HG02571 (cell line): ENCODE data around the gene EMP3.
"Not testable (repeated sequence)": the region's sequence is repeated elsewhere in the genome, so short reads cannot be mapped to it uniquely, and the experiment has no call there.

ENCODE experiments used
- ATAC-seq: cut with Tn5 transposase; IDR thresholded peaks from one replicate; pipeline ENCODE4 v1.9.1; 2021; ENCODE audit warnings: mild to moderate bottlenecking, moderate library complexity; ENCODE audit not compliant: unreplicated experiment

EMP3 gene

GRCh38 chr19:48371367-48371766 lies 46.0 kb downstream of the EMP3 start:
- no peak for ATAC-seq

GRCh38 chr19:48371771-48372170 lies 46.4 kb downstream of the EMP3 start:
- ATAC-seq, result not testable (repeated sequence)

- no peak for ATAC-seq
Observed at GRCh38 chr19:48372904-48373303, 47.6 kb downstream of the EMP3 start.

GRCh38 chr19:48373567-48373966 lies 48.2 kb downstream of the EMP3 start:
- ATAC-seq, result no peak

GRCh38 chr19:48378194-48378570 lies 52.8 kb downstream of the EMP3 start:
- ATAC-seq, result no peak

- no peak for ATAC-seq
Observed at GRCh38 chr19:48379058-48379457, 53.7 kb downstream of the EMP3 start.
